Measurements from ENCODE around the gene GLA. TPM values are rescaled to one million over a fixed set of nuclear protein-coding genes. Genes with fewer than 3 reads are reported as not detected.

Gene GLA
- total RNA-seq (ENCODE audit: low replicate concordance), result 39.5 and 44.8 TPM in 2 replicates
- long read RNA-seq, transcript GLA-201 (7 exons, 1,318 nt), result major isoform, 191 of 213 reads
- long read RNA-seq, transcript GLA-204 (3 exons, 793 nt), result minor isoform, 16 of 213 reads
- long read RNA-seq, partial matches to known transcripts, result 0 of 213 reads
- long read RNA-seq, other reads (novel, unspliced or antisense), result 4 of 213 reads

DNA sequence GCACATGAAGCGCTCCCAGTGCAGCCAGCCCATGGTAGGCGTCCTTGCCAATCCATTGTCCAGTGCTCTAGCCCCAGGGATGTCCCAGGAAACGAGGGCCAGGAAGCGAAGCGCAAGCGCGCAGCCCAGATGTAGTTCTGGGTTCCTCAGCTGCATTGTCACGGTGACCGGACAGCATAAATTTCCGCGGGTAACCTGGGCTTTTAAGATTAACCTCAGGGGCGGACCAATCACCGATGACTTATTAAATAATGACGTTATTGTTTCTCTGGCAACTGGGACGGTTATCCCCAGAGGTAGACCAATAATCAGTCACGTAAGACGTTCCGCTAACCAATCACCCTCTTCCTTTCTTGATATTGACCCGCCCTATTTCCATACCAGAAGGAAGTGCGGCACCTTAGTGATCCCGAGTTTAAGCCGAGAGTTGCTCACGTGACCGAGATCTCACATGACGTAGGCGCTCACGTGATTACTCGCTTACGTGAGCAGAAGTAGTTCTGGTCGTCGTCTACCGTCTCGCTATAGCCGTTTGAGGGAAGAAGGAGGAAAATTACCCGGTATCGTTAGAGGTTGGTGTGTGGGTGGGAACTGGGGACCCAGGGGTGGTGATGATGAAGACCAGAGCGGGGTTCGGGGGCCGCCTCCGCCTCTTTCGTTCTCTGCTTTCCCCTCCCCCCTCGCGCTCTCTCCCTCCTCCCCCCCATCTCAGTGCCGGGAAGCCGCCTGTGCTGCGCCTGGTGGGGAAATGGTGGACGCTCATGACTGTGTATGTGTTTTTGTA, at the start of gene GLA, which contains the start of gene HNRNPH2:
Gene GLA (minus strand): TSS at position 178 of the 784 bp plus-strand sequence. CDS start 22 bp downstream, at position 156.
Gene HNRNPH2 (plus strand): TSS at position 475 of the 784 bp plus-strand sequence. CDS start 3,767 bp downstream, outside the sequence.
- H3K4me1 Mint-ChIP-seq (ENCODE audit: unreplicated experiment), result peaks cover 7% of the 10 kb centered on the region
- H3K27me3 Mint-ChIP-seq, result peaks cover 3% of the 10 kb centered on the region
- TF ChIP-seq, protein P1, sequence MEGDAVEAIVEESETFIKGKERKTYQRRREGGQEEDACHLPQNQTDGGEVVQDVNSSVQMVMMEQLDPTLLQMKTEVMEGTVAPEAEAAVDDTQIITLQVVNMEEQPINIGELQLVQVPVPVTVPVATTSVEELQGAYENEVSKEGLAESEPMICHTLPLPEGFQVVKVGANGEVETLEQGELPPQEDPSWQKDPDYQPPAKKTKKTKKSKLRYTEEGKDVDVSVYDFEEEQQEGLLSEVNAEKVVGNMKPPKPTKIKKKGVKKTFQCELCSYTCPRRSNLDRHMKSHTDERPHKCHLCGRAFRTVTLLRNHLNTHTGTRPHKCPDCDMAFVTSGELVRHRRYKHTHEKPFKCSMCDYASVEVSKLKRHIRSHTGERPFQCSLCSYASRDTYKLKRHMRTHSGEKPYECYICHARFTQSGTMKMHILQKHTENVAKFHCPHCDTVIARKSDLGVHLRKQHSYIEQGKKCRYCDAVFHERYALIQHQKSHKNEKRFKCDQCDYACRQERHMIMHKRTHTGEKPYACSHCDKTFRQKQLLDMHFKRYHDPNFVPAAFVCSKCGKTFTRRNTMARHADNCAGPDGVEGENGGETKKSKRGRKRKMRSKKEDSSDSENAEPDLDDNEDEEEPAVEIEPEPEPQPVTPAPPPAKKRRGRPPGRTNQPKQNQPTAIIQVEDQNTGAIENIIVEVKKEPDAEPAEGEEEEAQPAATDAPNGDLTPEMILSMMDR (conservative IDR thresholded peaks at IDR 0.05), result peak; percentile 51
- no peaks in the 10 kb centered on the region for H3K9me3 Mint-ChIP-seq
- peaks cover 24% of the 10 kb centered on the region for H3K36me3 Mint-ChIP-seq
- H3K4me3 Mint-ChIP-seq, result peak within 1 kb of the TSS; percentile 95
- peak; percentile 81 for DNase-seq (ENCODE audit: extremely low spot score, unreplicated experiment)
- H3K27ac Mint-ChIP-seq, result peak within 1 kb of the TSS; percentile 99

DNA sequence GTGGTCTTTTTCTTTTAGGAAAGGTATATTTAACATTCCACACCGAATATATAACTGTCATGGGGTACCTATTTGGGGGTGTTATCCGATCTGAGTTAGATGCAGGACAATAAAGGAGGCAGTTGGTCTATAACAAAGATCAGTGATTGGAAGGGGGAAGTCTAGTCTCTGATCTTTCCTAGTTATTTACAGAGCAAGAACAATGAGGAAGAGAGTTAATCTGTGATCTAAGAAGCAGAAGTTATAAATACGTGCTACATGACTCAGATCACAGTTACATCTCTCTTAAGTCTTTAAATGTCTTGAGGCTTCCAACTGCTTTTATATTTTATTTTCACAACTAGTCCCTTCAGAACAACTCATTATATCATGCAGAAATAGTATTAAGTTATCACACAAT, 44.3 kb upstream of the GLA start:
- Mint-ChIP-seq H3K9me3 (peaks cover 7% of the 10 kb centered on the region), H3K27ac (no peak overlapping the region), H3K4me1 (ENCODE audit: unreplicated experiment) (no peaks in the 10 kb centered on the region), H3K27me3 (no peaks in the 10 kb centered on the region), H3K4me3 (no peak overlapping the region), H3K36me3 (peaks cover 21% of the 10 kb centered on the region)
- TF ChIP-seq, protein P1 (conservative IDR thresholded peaks at IDR 0.05), result no peak
- DNase-seq (ENCODE audit: extremely low spot score, unreplicated experiment), result no peak

DNA sequence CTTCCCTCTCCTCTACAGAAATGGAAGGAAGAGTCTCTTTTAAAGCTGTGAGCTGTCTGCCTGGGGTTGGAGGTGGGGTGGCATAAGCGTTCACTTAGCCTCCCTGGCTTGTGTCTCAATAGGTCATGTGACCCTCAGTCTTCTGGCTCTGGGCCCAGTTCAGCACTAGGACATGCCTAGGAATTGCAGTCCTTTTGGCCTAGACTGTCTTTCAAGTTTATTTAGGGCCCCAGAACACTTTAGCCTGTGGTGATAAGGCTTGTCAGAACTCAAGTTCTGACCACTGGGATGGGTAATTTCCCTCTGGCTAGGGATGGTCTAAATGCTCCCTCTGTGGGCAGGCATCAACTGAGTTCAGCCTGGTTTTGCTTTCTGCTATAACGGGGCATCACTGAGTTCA, 43.2 kb upstream of the GLA start:
- DNase-seq (ENCODE audit: extremely low spot score, unreplicated experiment), result no peak
- H3K9me3 Mint-ChIP-seq, result peaks cover 7% of the 10 kb centered on the region

DNA sequence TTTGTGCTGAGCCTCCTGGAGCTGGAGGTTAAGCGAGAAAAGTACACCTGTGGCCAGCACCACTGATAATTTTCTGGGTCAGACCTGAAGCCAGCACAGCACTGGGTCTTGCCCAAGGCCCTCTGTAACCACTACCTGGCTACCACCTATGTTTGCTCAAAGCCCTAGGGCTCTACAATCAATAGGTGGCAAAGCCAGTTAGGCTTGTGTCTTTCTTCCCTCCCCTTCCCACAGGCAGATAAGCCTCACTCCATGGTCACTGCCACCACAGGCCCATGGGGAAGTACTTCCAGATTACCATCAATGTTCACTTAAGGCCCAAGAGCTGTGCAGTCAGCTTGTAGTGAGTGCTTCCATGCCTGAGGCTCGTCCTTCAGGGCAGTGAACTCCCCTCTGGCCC, 42.4 kb upstream of the GLA start:
- no peak for DNase-seq (ENCODE audit: extremely low spot score, unreplicated experiment)
- no peak overlapping the region for H3K27ac Mint-ChIP-seq
- no peak overlapping the region for H3K4me3 Mint-ChIP-seq
- peaks cover 7% of the 10 kb centered on the region for H3K9me3 Mint-ChIP-seq
- no peaks in the 10 kb centered on the region for H3K4me1 Mint-ChIP-seq (ENCODE audit: unreplicated experiment)
- peaks cover 21% of the 10 kb centered on the region for H3K36me3 Mint-ChIP-seq
- TF ChIP-seq, protein P1 (conservative IDR thresholded peaks at IDR 0.05), result no peak
- no peaks in the 10 kb centered on the region for H3K27me3 Mint-ChIP-seq

More for the DNA sequence above, 43.2 kb upstream of the GLA start:
- Mint-ChIP-seq H3K27me3 (no peaks in the 10 kb centered on the region), H3K4me3 (no peak overlapping the region), H3K36me3 (peaks cover 21% of the 10 kb centered on the region), H3K4me1 (ENCODE audit: unreplicated experiment) (no peaks in the 10 kb centered on the region), H3K27ac (no peak overlapping the region)
- TF ChIP-seq, protein P1 (conservative IDR thresholded peaks at IDR 0.05), result no peak

GRCh38 chrX:101449279-101449678, 41.6 kb upstream of the GLA start:
- Mint-ChIP-seq H3K36me3 (peaks cover 21% of the 10 kb centered on the region), H3K4me3 (no peak overlapping the region), H3K9me3 (peaks cover 7% of the 10 kb centered on the region), H3K27ac (no peak overlapping the region), H3K4me1 (ENCODE audit: unreplicated experiment) (no peaks in the 10 kb centered on the region), H3K27me3 (no peaks in the 10 kb centered on the region)
- DNase-seq (ENCODE audit: extremely low spot score, unreplicated experiment), result no peak
- TF ChIP-seq, protein P1 (conservative IDR thresholded peaks at IDR 0.05), result no peak

Measured in type B pancreatic cell (in vitro differentiated cells).